ENCODE results near the gene LZTS2.

Gene LZTS2

DNA sequence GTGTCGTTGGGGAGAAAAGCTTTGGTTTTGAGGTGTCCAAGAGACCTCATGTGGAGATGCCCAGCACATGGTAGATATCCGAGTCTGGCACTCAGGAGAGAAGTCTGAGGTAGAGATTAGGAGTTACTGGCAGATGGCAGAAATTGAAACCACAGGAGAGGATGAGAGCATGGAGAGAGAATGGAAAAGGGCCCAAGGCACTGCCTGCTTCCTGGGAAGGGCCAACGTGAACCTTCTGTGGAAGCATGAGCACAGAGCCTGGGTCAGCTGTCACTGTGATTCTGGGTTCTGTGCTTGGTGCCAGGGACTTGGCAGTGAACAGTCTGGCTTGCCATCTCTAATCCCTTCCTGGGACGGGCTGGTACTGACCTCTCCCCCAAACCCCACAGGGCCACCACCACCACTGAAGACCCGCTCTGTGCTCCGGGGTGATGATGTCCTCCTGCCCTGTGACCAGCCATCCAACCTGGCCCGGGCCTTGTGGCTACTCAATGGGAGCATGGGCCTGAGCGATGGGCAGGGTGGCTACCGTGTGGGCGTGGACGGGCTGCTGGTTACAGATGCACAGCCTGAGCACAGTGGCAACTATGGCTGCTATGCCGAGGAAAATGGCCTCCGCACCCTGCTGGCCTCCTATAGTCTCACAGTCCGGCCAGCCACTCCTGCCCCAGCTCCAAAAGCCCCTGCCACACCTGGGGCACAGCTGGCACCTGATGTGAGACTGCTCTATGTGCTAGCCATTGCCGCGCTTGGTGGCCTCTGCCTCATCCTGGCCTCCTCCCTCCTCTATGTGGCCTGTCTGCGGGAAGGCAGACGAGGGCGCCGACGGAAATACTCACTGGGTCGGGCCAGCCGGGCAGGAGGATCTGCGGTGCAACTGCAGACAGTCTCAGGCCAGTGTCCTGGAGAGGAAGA lies 16.4 kb upstream of the LZTS2 start:
- no peak for DNase-seq (ENCODE audit: low read depth in 2 of 2)
- no peak overlapping the region for H3K4me3 ChIP-seq (replicated peaks in 1 of 2; ENCODE audit: low read depth in 2 of 2, low read length in 2 of 2)
- TF ChIP-seq, protein P1, sequence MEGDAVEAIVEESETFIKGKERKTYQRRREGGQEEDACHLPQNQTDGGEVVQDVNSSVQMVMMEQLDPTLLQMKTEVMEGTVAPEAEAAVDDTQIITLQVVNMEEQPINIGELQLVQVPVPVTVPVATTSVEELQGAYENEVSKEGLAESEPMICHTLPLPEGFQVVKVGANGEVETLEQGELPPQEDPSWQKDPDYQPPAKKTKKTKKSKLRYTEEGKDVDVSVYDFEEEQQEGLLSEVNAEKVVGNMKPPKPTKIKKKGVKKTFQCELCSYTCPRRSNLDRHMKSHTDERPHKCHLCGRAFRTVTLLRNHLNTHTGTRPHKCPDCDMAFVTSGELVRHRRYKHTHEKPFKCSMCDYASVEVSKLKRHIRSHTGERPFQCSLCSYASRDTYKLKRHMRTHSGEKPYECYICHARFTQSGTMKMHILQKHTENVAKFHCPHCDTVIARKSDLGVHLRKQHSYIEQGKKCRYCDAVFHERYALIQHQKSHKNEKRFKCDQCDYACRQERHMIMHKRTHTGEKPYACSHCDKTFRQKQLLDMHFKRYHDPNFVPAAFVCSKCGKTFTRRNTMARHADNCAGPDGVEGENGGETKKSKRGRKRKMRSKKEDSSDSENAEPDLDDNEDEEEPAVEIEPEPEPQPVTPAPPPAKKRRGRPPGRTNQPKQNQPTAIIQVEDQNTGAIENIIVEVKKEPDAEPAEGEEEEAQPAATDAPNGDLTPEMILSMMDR (IDR thresholded peaks at IDR 0.05; ENCODE audit: low read depth, low read length), result no peak

DNA sequence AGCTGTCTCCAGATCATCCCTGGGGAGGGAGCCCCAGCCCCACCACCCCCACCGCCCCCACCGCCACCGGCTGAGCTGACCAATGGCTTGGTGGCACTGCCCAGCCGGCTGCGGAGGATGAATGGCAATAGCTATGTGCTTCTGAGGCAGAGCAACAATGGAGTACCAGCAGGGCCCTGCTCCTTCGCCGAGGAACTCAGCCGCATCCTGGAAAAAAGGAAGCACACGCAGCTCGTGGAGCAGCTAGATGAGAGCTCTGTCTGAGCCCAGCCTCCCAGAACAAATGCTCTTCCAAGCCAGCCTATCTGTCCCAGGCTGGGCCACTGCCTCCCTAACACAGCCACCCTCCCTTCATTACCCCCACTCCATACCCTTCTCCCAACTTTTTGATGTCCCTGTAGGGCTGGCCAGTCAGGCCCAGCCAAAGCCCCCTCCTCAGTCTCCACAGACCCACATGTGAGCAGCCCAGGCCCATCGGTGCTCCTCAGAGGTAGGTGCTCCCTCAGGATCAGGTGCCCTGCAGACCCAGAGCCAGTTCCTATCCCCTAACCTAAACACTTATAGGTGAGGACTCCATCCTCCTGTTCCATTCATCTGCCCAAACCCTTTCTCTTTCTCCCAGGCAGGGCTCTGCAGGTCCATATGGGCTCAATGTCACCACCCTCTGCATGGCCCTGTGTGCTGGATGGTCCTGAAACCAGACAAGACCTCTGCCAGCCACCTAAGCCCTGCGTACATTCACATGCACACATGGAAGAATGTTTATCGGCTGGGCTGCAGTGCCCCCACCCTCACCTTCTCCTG lies 15.5 kb upstream of the LZTS2 start:
- DNase-seq (ENCODE audit: low read depth in 2 of 2), result no peak
- no peak overlapping the region for H3K4me3 ChIP-seq (replicated peaks in 1 of 2; ENCODE audit: low read depth in 2 of 2, low read length in 2 of 2)
- TF ChIP-seq, protein P1 (IDR thresholded peaks at IDR 0.05; ENCODE audit: low read depth, low read length), result no peak

DNA sequence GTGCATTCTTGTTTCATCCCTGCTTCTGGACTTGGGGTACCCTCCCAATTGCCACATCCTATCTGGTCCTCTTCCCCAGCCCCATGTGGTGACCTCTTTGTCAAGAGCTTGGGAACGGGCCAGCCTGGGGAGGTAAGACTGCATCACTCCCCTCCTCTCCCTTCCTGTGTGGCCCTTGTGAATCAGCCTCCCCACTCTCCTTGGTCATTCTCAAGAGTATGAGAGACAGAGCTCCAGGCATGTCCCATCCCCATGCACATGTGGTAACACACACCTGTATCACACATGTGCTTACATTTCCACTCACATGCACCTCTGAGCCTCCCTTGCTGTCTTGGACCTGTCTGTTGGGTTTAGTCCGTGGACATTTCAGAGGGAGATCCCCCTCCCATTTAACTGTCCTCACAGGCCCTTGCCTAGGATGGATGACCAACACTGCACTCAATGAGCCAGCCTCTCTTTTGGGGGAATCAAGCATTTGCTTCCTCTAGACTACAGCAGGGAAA lies 14.9 kb upstream of the LZTS2 start:
- TF ChIP-seq, protein P1 (IDR thresholded peaks at IDR 0.05; ENCODE audit: low read depth, low read length), result no peak
- no peak overlapping the region for H3K4me3 ChIP-seq (replicated peaks in 1 of 2; ENCODE audit: low read depth in 2 of 2, low read length in 2 of 2)

DNA sequence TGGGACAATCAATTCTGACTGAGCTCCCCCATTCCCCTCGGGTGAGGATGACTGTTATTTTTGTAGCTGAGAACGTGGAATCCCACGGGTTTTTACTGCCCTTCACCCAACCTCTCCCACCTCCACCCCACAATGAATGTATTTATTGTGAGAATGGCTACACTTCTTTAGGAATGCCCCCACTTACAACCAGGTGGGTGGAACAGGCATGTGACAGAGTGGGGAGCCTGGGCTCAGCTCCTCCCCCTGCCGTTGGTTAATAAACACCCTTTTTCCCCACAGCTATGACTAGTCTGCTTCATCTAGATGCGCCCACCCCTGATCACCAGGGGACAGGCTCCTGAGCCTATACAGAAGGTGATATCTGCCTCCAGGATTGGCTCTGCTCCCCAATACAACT lies 14.3 kb upstream of the LZTS2 start:
- TF ChIP-seq, protein P1 (IDR thresholded peaks at IDR 0.05; ENCODE audit: low read depth, low read length), result no peak
- H3K4me3 ChIP-seq (replicated peaks in 1 of 2; ENCODE audit: low read depth in 2 of 2, low read length in 2 of 2), result no peak overlapping the region
- no peak for DNase-seq (ENCODE audit: low read depth in 2 of 2)

More for the DNA sequence above, 14.9 kb upstream of the LZTS2 start:
- no peak for DNase-seq (ENCODE audit: low read depth in 2 of 2)

DNA sequence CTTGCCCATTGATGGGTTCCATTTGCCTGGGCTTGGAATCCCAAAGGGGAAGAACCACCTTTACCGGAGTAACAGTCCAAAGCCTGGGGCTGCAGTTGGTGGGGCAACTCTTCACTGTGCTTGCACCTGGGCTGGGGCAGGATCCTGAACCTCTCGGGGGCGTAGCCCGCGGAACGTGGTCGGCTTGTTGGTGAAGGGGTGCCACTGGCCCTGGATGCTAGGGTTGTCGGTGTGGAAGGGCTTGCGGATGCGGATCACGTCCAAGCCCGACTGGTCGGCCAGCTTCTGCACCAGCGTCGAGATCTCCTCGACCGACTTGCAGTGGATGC lies 13.0 kb upstream of the LZTS2 start:
- DNase-seq (ENCODE audit: low read depth in 2 of 2), result no peak
- TF ChIP-seq, protein P1 (IDR thresholded peaks at IDR 0.05; ENCODE audit: low read depth, low read length), result no peak
- H3K4me3 ChIP-seq (replicated peaks in 1 of 2; ENCODE audit: low read depth in 2 of 2, low read length in 2 of 2), result peak overlapping the region; percentile 97 to 100

DNA sequence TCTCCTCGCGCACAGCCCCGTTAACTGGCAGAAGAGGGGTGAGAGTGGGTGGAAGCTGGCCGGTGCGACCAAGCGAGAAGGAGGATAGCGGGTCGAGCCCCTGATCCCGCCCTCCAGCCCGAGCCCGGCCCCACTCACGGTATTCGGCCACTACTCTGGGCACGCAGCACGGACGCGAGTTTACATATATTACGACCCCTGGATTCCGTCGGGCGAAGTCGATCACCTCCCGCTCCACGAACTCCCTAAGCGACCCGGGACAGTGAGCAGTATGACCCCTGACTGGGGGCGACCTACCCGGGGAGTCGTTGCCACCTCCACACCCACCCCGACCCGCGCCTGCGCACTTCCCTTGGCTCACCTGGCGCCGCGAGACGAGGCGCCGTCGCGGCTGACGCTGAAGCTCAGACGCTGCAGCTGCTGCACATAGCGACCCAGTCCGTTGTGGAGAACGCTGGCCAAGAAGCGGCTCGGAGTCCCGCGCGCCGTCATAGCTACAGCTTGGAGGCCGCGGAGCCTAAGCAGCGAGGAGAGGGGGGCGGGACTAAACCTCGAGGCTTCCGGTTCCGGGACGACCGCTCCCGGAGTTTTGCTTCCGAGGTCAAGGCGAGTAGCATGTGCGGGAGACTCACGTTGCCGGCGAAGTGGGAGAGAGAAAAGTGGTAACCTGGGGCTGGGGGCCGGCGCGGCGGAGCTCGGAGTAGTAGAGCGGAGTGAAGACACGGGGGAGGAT lies 12.5 kb upstream of the LZTS2 start, which contains the start of the genes MRPL43 and TWNK:
MRPL43 (minus strand) TSS at position 546 of the 733 bp plus-strand sequence; CDS start at position 492, 54 bp downstream.
TWNK (plus strand) TSS at position 592 of the 733 bp plus-strand sequence. CDS start 668 bp downstream, outside the sequence.
- peak within 1 kb of the TSS; percentile 97 to 100 for H3K4me3 ChIP-seq (replicated peaks in 1 of 2; ENCODE audit: low read depth in 2 of 2, low read length in 2 of 2)
- TF ChIP-seq, protein P1 (IDR thresholded peaks at IDR 0.05; ENCODE audit: low read depth, low read length), result no peak
- peak; percentile 73 to 77 for DNase-seq (ENCODE audit: low read depth in 2 of 2)

Measured in cardiac fibroblast (primary cell).